ENCODE data around the gene BTBD3.

BTBD3 gene

DNA sequence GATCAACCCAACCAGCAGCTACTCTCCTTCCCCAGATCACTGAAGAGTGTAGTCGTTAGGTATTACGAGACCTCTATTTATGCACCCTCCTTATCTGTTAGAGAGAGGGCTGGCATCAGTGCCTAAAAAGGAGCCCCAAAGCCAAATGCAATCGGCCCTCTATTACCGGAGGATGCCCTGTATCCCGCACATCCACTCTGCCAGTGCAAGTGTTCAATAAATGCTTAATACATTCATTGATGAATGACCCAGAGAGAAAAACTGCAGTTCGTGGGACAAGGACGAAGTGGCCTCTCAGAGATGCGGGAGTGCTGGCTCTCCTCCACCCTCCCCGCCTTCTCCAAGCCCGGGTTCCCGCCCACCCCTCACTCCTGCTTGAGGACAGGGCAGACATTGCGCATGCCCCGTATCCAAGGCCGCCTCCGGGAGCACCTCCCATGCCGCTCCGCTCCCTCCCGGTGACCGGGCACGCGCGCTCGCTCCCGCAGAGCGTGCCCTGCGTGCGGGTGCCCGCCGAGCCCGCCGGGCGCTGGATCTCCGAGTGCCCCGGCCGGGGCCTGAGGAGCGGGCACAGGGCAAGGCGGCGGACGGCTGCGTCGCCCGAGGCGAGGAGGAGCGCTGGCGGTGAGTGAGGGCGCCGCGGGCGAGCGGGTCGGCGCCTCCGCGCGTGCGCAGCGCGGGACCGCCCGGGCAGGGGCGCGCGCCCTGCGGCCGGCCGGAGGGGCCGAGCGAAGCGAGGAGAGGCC lies 27.2 kb upstream of the BTBD3 start:
- Histone ChIP-seq H3K79me1 (ENCODE audit: low read depth, low read length) (no peaks in the 10 kb centered on the region), H3K4me3 (ENCODE audit: low read length in 2 of 2) (peak overlapping the region; percentile 81 to 98), H3K4me2 (ENCODE audit: insufficient read depth, low read length, poor library complexity, severe bottlenecking) (peak overlapping the region; percentile 77), H2BK120ac (ENCODE audit: low read depth, low read length) (no peak overlapping the region), H4K91ac (ENCODE audit: low read depth, low read length, poor library complexity) (no peak overlapping the region), H2BK5ac (ENCODE audit: low read length) (peak overlapping the region; percentile 93), H2AFZ (ENCODE audit: low read length) (peak overlapping the region; percentile 96), H4K8ac (ENCODE audit: low read depth, low read length) (no peak overlapping the region), H3K36me3 (replicated peaks in 1 of 2; ENCODE audit: control insufficient read depth in 2 of 2, insufficient read depth in 2 of 2, low read length in 2 of 2) (no peaks in the 10 kb centered on the region), H3K23ac (ENCODE audit: low read depth, low read length, poor library complexity) (no peak overlapping the region), H2BK12ac (ENCODE audit: low read length) (no peak overlapping the region), H2BK15ac (ENCODE audit: low read length) (no peak overlapping the region), H3K4me1 (ENCODE audit: control insufficient read depth in 2 of 2, insufficient read depth in 1 of 2, low read depth in 1 of 2, low read length in 2 of 2) (peaks cover 8 to 10% of the 10 kb centered on the region in 2 donors), H2AK5ac (ENCODE audit: low read depth, low read length) (no peak overlapping the region), H3K18ac (ENCODE audit: low read length) (peak overlapping the region; percentile 95), H3K4ac (ENCODE audit: low read length) (no peak overlapping the region), H3K27ac (replicated peaks; ENCODE audit: low read length) (peak overlapping the region; percentile 97), H3K14ac (ENCODE audit: low read length) (no peak overlapping the region), H3K9me3 (replicated peaks in 1 of 2; ENCODE audit: control insufficient read depth in 2 of 2, insufficient read depth in 1 of 2, low read depth in 1 of 2, low read length in 2 of 2) (peaks cover 0 to 4% of the 10 kb centered on the region in 2 donors), H3K27me3 (ENCODE audit: control insufficient read depth in 3 of 3, insufficient read depth in 3 of 3, low read depth in 1 of 3, low read length in 3 of 3) (peaks cover 0 to 13% (median 0%) of the 10 kb centered on the region in 3 experiments), H3K9ac (ENCODE audit: low read depth, low read length, poor library complexity) (peak overlapping the region; percentile 95)
- peak; percentile 91 for DNase-seq (ENCODE audit: low spot score)
- no CpG with 5 or more reads among the region's 69 CpGs for WGBS, 2 donors (ENCODE audit: extremely low coverage in 2 of 2, insufficient read length in 2 of 2, insufficient replicate concordance in 1 of 2)

GRCh38 chr20:11891077-11891775 lies 26.5 kb upstream of the BTBD3 start:
- H3K9me3 ChIP-seq (replicated peaks in 1 of 2; ENCODE audit: control insufficient read depth in 2 of 2, insufficient read depth in 1 of 2, low read depth in 1 of 2, low read length in 2 of 2): peaks cover 0 to 8% of the 10 kb centered on the region in 2 donors
- H3K79me1 ChIP-seq (ENCODE audit: low read depth, low read length): no peaks in the 10 kb centered on the region
- peak overlapping the region; percentile 93 for H2BK5ac ChIP-seq (ENCODE audit: low read length)
- H3K4me3 ChIP-seq (ENCODE audit: low read length in 2 of 2): peak overlapping the region; percentile 81 to 98
- no peaks in the 10 kb centered on the region for H3K36me3 ChIP-seq (replicated peaks in 1 of 2; ENCODE audit: control insufficient read depth in 2 of 2, insufficient read depth in 2 of 2, low read length in 2 of 2)
- H2BK15ac ChIP-seq (ENCODE audit: low read length): peak overlapping the region; percentile 20
- peak overlapping the region; percentile 95 for H3K18ac ChIP-seq (ENCODE audit: low read length)
- H3K27ac ChIP-seq (replicated peaks; ENCODE audit: low read length): peak overlapping the region; percentile 97
- peak overlapping the region; percentile 98 for H2BK120ac ChIP-seq (ENCODE audit: low read depth, low read length)
- no peak overlapping the region for H3K4ac ChIP-seq (ENCODE audit: low read length)
- H3K23ac ChIP-seq (ENCODE audit: low read depth, low read length, poor library complexity): no peak overlapping the region
- peak overlapping the region; percentile 66 for H3K4me2 ChIP-seq (ENCODE audit: insufficient read depth, low read length, poor library complexity, severe bottlenecking)
- no peak overlapping the region for H3K14ac ChIP-seq (ENCODE audit: low read length)
- H2BK12ac ChIP-seq (ENCODE audit: low read length): no peak overlapping the region
- peak overlapping the region; percentile 35 for H2AK5ac ChIP-seq (ENCODE audit: low read depth, low read length)
- H3K4me1 ChIP-seq (ENCODE audit: control insufficient read depth in 2 of 2, insufficient read depth in 1 of 2, low read depth in 1 of 2, low read length in 2 of 2): peaks cover 8 to 13% of the 10 kb centered on the region in 2 donors
- DNase-seq (ENCODE audit: low spot score): peak; percentile 65
- H4K91ac ChIP-seq (ENCODE audit: low read depth, low read length, poor library complexity): no peak overlapping the region
- H3K9ac ChIP-seq (ENCODE audit: low read depth, low read length, poor library complexity): peak overlapping the region; percentile 95
- peaks cover 0 to 13% (median 0%) of the 10 kb centered on the region in 3 experiments for H3K27me3 ChIP-seq (ENCODE audit: control insufficient read depth in 3 of 3, insufficient read depth in 3 of 3, low read depth in 1 of 3, low read length in 3 of 3)
- no CpG with 5 or more reads among the region's 72 CpGs for WGBS, 2 donors (ENCODE audit: extremely low coverage in 2 of 2, insufficient read length in 2 of 2, insufficient replicate concordance in 1 of 2)
- peak overlapping the region; percentile 96 for H2AFZ ChIP-seq (ENCODE audit: low read length)
- no peak overlapping the region for H4K8ac ChIP-seq (ENCODE audit: low read depth, low read length)

- Histone ChIP-seq H3K4ac (ENCODE audit: low read length) (no peak overlapping the region), H3K27me3 (ENCODE audit: control insufficient read depth in 3 of 3, insufficient read depth in 3 of 3, low read depth in 1 of 3, low read length in 3 of 3) (peaks cover 0 to 13% (median 0%) of the 10 kb centered on the region in 3 experiments), H3K23ac (ENCODE audit: low read depth, low read length, poor library complexity) (no peak overlapping the region), H3K4me2 (ENCODE audit: insufficient read depth, low read length, poor library complexity, severe bottlenecking) (peak overlapping the region; percentile 66), H2BK12ac (ENCODE audit: low read length) (no peak overlapping the region), H3K14ac (ENCODE audit: low read length) (no peak overlapping the region), H2AK5ac (ENCODE audit: low read depth, low read length) (no peak overlapping the region), H2BK15ac (ENCODE audit: low read length) (no peak overlapping the region), H2BK120ac (ENCODE audit: low read depth, low read length) (no peak overlapping the region), H3K9me3 (replicated peaks in 1 of 2; ENCODE audit: control insufficient read depth in 2 of 2, insufficient read depth in 1 of 2, low read depth in 1 of 2, low read length in 2 of 2) (peaks cover 0 to 8% of the 10 kb centered on the region in 2 donors), H3K4me3 (ENCODE audit: low read length in 2 of 2) (peak overlapping the region; percentile 81 to 98), H3K4me1 (ENCODE audit: control insufficient read depth in 2 of 2, insufficient read depth in 1 of 2, low read depth in 1 of 2, low read length in 2 of 2) (peaks cover 8 to 13% of the 10 kb centered on the region in 2 donors), H4K91ac (ENCODE audit: low read depth, low read length, poor library complexity) (no peak overlapping the region), H3K18ac (ENCODE audit: low read length) (no peak overlapping the region), H4K8ac (ENCODE audit: low read depth, low read length) (no peak overlapping the region), H3K79me1 (ENCODE audit: low read depth, low read length) (no peaks in the 10 kb centered on the region), H2AFZ (ENCODE audit: low read length) (peak overlapping the region; percentile 96), H3K9ac (ENCODE audit: low read depth, low read length, poor library complexity) (no peak overlapping the region), H2BK5ac (ENCODE audit: low read length) (peak overlapping the region; percentile 93), H3K27ac (replicated peaks; ENCODE audit: low read length) (peak overlapping the region; percentile 97), H3K36me3 (replicated peaks in 1 of 2; ENCODE audit: control insufficient read depth in 2 of 2, insufficient read depth in 2 of 2, low read length in 2 of 2) (no peaks in the 10 kb centered on the region)
- WGBS, 2 donors (ENCODE audit: extremely low coverage in 2 of 2, insufficient read length in 2 of 2, insufficient replicate concordance in 1 of 2): no CpG with 5 or more reads among the region's 17 CpGs
- peak; percentile 77 for DNase-seq (ENCODE audit: low spot score)
Measured at GRCh38 chr20:11891776-11892545, 25.7 kb upstream of the BTBD3 start.

Measured in neuronal stem cell (in vitro differentiated cells).